GM23338 (cell line): ENCODE results near the gene ZBTB45. TPM values are rescaled to one million over a fixed set of nuclear protein-coding genes. Genes with fewer than 3 reads are reported as not detected.

Source experiments
- ATAC-seq: fragments of 200-7000 bp; cut with Tn5 transposase; 3 replicates; pipeline ENCODE4 v1.9.1; 2020
- DNase-seq: peaks from one replicate; pipeline ENCODE4 v3.0.0-alpha.2; 2015; ENCODE audit warnings: low spot score
- H2AFZ ChIP-seq: fragments of 200-600 bp; sonication (generic); 2 replicates; pipeline ENCODE4 v1.8.0; 2016; ENCODE audit warnings: antibody characterized with exemption, mild to moderate bottlenecking, moderate library complexity
- H3F3A ChIP-seq: fragments of 200-600 bp; sonication (generic); replicated peaks from 2 replicates; pipeline ENCODE4 v1.8.0; 2017; ENCODE audit warnings: antibody characterized with exemption, mixed run types, low read depth
- H3K27ac ChIP-seq: fragments of 200-600 bp; sonication (generic); 2 replicates; pipeline ENCODE4 v1.6.1; 2016; ENCODE audit warnings: low read depth
- H3K27me3 ChIP-seq: fragments of 200-600 bp; sonication (generic); 2 replicates; pipeline ENCODE4 v1.8.0; 2016; ENCODE audit warnings: mild to moderate bottlenecking, mixed run types, moderate library complexity; ENCODE audit not compliant: insufficient read depth
- H3K36me3 ChIP-seq: fragments of 200-600 bp; sonication (generic); 2 replicates; pipeline ENCODE4 v1.8.0; 2016; ENCODE audit warnings: mild to moderate bottlenecking; ENCODE audit not compliant: insufficient read depth
- H3K4me1 ChIP-seq: fragments of 200-600 bp; sonication (generic); 2 replicates; pipeline ENCODE4 v1.8.0; 2016; ENCODE audit warnings: mild to moderate bottlenecking, moderate library complexity; ENCODE audit not compliant: insufficient read depth
- H3K4me2 ChIP-seq: fragments of 200-600 bp; sonication (generic); 2 replicates; pipeline ENCODE4 v1.7.1; 2017; ENCODE audit warnings: mixed run types
- H3K4me3 ChIP-seq: fragments of 200-600 bp; sonication (generic); 2 replicates; pipeline ENCODE4 v1.6.1; 2016; ENCODE audit warnings: mixed run types
- H3K79me2 ChIP-seq: fragments of 200-600 bp; sonication (generic); replicated peaks from 2 replicates; pipeline ENCODE4 v1.8.0; 2017; ENCODE audit warnings: mild to moderate bottlenecking; ENCODE audit not compliant: insufficient read depth
- H3K9me2 ChIP-seq: fragments of 200-600 bp; sonication (generic); 2 replicates; pipeline ENCODE4 v1.8.0; 2017; ENCODE audit not compliant: insufficient read depth
- H4K20me1 ChIP-seq: fragments of 200-600 bp; sonication (generic); replicated peaks from 2 replicates; pipeline ENCODE4 v1.8.0; 2017; ENCODE audit warnings: mild to moderate bottlenecking; ENCODE audit not compliant: insufficient read depth
- H3K27ac Mint-ChIP-seq: 2 replicates; pipeline ENCODE4 v1.8.0; 2020; ENCODE audit warnings: inconsistent platforms, mild to moderate bottlenecking, moderate library complexity, mixed read lengths
- H3K27me3 Mint-ChIP-seq: 3 replicates; pipeline ENCODE4 v1.8.0; 2022; ENCODE audit warnings: low read depth, mild to moderate bottlenecking, moderate library complexity, mixed read lengths, inconsistent platforms; ENCODE audit not compliant: insufficient read depth, poor library complexity
- H3K36me3 Mint-ChIP-seq: 3 replicates; pipeline ENCODE4 v1.8.0; 2021; ENCODE audit warnings: low read depth, mild to moderate bottlenecking, inconsistent platforms, moderate library complexity, mixed read lengths
- H3K4me1 Mint-ChIP-seq: 3 replicates; pipeline ENCODE4 v1.8.0; 2020; ENCODE audit warnings: mild to moderate bottlenecking, inconsistent platforms, mixed read lengths
- H3K4me3 Mint-ChIP-seq: 3 replicates; pipeline ENCODE4 v1.8.0; 2021; ENCODE audit warnings: moderate library complexity, mild to moderate bottlenecking, inconsistent platforms, mixed read lengths
- H3K9me3 Mint-ChIP-seq: 3 replicates; pipeline ENCODE4 v1.8.0; 2020; ENCODE audit warnings: moderate library complexity, mild to moderate bottlenecking, inconsistent platforms, mixed read lengths
- EZH2 ChIP-seq: fragments of 200-600 bp; sonication (generic); IDR thresholded peaks from one replicate; pipeline ENCODE4 v1.8.0; 2017; ENCODE audit warnings: antibody characterized with exemption, mild to moderate bottlenecking, low read depth; ENCODE audit not compliant: unreplicated experiment
- EZH2phosphoT487 ChIP-seq: fragments of 200-600 bp; sonication (generic); IDR thresholded peaks from one replicate; pipeline ENCODE4 v1.8.1; 2018; ENCODE audit warnings: antibody characterized with exemption; ENCODE audit not compliant: unreplicated experiment
- JUNB ChIP-seq: IDR thresholded peaks from one replicate; pipeline ENCODE4 v1.6.1; 2016; ENCODE audit warnings: antibody characterized with exemption; ENCODE audit not compliant: unreplicated experiment
- POLR2AphosphoS5 ChIP-seq: IDR thresholded peaks from 2 replicates; pipeline ENCODE4 v1.6.1; 2016; ENCODE audit warnings: antibody characterized with exemption, low read depth
- REST ChIP-seq: IDR thresholded peaks from one replicate; pipeline ENCODE4 v1.6.1; 2018; ENCODE audit warnings: antibody characterized with exemption; ENCODE audit not compliant: unreplicated experiment
- polyA plus RNA-seq: library from polyadenylated mRNA; unstranded; fragments of >200 nt; fragmentation: Nextera tagmentation; extraction: Ambion mirVana; gene quantifications from 2 replicates; pipeline ENCODE4 v1.2.1, GENCODE V29; 2016
- total RNA-seq: library from RNA; depleted of rRNA; stranded (reverse); fragments of >200 nt; shearing (Covaris generic); gene quantifications from 2 replicates; pipeline ENCODE4 v1.2.3, GENCODE V29; 2014
- TF ChIP-seq, protein P1 (sequence below), 2 experiments: fragments of 200-600 bp in 1 of 2; sonication (generic) in 1 of 2; conservative IDR thresholded peaks; 2 replicates each; pipeline versions ENCODE4 v1.5.1 to v1.6.1; 2016 to 2017; ENCODE audit warnings: antibody characterized with exemption in 2 of 2, low read depth in 2 of 2, mild to moderate bottlenecking in 2 of 2, moderate library complexity in 1 of 2
- TF ChIP-seq, protein P2 (sequence below): fragments of 250-450 bp; sonication (Bioruptor Pico); IDR thresholded peaks from 2 replicates; pipeline ENCODE4 v1.5.0; 2020; ENCODE audit warnings: mild to moderate bottlenecking, moderate library complexity

The ZBTB45 gene
- total and polyA plus RNA-seq, 2 experiments from 2014 or later, result 9.5 to 10.4 TPM

- Histone ChIP-seq H3K79me2 (peaks cover 22% of the 10 kb centered on the region), H3F3A (peaks cover 89% of the 10 kb centered on the region), H3K4me2 (no peak overlapping the region), H3K27me3 (no peaks in the 10 kb centered on the region), H3K36me3 (peaks cover 47% of the 10 kb centered on the region), H3K4me3 (no peak overlapping the region), H3K4me1 (peaks cover 16% of the 10 kb centered on the region), H2AFZ (no peak overlapping the region), H3K9me2 (no peaks in the 10 kb centered on the region), H3K27ac (no peak overlapping the region), H4K20me1 (peaks cover 24% of the 10 kb centered on the region)
- Mint-ChIP-seq H3K36me3 (peaks cover 90% of the 10 kb centered on the region), H3K4me3 (peak overlapping the region; percentile 18; the same call in 1 of the 3 replicates), H3K27me3 (peaks cover 32% of the 10 kb centered on the region), H3K4me1 (peaks cover 34% of the 10 kb centered on the region), H3K27ac (no peak overlapping the region), H3K9me3 (peaks cover 8% of the 10 kb centered on the region; the same call in 2 of the 3 replicates)
- TF ChIP-seq POLR2AphosphoS5 (peak; percentile 48), EZH2phosphoT487 (no peak)
- no peak for ATAC-seq
- no peak for DNase-seq
Observed at GRCh38 chr19:58551577-58552471, 32.2 kb upstream of the ZBTB45 start.

GRCh38 chr19:58551123-58551497 lies 31.5 kb upstream of the ZBTB45 start:
- Histone ChIP-seq H3K4me3 (no peak overlapping the region), H3K4me1 (peaks cover 20% of the 10 kb centered on the region), H3K9me2 (no peaks in the 10 kb centered on the region), H2AFZ (no peak overlapping the region), H3F3A (peaks cover 88% of the 10 kb centered on the region), H4K20me1 (peaks cover 32% of the 10 kb centered on the region), H3K36me3 (peaks cover 51% of the 10 kb centered on the region), H3K27me3 (no peaks in the 10 kb centered on the region), H3K27ac (no peak overlapping the region), H3K4me2 (no peak overlapping the region), H3K79me2 (peaks cover 23% of the 10 kb centered on the region)
- no peak overlapping the region for H3K27ac Mint-ChIP-seq
- peaks cover 35% of the 10 kb centered on the region for H3K4me1 Mint-ChIP-seq
- ATAC-seq (no peak), DNase-seq (no peak)
- H3K36me3 Mint-ChIP-seq, result peaks cover 90% of the 10 kb centered on the region
- peaks cover 8% of the 10 kb centered on the region; the same call in 2 of the 3 replicates for H3K9me3 Mint-ChIP-seq
- H3K4me3 Mint-ChIP-seq, result no peak overlapping the region; the same call in 2 of the 3 replicates
- H3K27me3 Mint-ChIP-seq, result peaks cover 32% of the 10 kb centered on the region
- TF ChIP-seq, protein P1, sequence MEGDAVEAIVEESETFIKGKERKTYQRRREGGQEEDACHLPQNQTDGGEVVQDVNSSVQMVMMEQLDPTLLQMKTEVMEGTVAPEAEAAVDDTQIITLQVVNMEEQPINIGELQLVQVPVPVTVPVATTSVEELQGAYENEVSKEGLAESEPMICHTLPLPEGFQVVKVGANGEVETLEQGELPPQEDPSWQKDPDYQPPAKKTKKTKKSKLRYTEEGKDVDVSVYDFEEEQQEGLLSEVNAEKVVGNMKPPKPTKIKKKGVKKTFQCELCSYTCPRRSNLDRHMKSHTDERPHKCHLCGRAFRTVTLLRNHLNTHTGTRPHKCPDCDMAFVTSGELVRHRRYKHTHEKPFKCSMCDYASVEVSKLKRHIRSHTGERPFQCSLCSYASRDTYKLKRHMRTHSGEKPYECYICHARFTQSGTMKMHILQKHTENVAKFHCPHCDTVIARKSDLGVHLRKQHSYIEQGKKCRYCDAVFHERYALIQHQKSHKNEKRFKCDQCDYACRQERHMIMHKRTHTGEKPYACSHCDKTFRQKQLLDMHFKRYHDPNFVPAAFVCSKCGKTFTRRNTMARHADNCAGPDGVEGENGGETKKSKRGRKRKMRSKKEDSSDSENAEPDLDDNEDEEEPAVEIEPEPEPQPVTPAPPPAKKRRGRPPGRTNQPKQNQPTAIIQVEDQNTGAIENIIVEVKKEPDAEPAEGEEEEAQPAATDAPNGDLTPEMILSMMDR (conservative IDR thresholded peaks at IDR 0.05; ENCODE audit: low read depth in 2 of 2), result no peak
- TF ChIP-seq JUNB, result no peak
- TF ChIP-seq EZH2, result no peak
- no peak for TF ChIP-seq REST
- TF ChIP-seq, protein P2, sequence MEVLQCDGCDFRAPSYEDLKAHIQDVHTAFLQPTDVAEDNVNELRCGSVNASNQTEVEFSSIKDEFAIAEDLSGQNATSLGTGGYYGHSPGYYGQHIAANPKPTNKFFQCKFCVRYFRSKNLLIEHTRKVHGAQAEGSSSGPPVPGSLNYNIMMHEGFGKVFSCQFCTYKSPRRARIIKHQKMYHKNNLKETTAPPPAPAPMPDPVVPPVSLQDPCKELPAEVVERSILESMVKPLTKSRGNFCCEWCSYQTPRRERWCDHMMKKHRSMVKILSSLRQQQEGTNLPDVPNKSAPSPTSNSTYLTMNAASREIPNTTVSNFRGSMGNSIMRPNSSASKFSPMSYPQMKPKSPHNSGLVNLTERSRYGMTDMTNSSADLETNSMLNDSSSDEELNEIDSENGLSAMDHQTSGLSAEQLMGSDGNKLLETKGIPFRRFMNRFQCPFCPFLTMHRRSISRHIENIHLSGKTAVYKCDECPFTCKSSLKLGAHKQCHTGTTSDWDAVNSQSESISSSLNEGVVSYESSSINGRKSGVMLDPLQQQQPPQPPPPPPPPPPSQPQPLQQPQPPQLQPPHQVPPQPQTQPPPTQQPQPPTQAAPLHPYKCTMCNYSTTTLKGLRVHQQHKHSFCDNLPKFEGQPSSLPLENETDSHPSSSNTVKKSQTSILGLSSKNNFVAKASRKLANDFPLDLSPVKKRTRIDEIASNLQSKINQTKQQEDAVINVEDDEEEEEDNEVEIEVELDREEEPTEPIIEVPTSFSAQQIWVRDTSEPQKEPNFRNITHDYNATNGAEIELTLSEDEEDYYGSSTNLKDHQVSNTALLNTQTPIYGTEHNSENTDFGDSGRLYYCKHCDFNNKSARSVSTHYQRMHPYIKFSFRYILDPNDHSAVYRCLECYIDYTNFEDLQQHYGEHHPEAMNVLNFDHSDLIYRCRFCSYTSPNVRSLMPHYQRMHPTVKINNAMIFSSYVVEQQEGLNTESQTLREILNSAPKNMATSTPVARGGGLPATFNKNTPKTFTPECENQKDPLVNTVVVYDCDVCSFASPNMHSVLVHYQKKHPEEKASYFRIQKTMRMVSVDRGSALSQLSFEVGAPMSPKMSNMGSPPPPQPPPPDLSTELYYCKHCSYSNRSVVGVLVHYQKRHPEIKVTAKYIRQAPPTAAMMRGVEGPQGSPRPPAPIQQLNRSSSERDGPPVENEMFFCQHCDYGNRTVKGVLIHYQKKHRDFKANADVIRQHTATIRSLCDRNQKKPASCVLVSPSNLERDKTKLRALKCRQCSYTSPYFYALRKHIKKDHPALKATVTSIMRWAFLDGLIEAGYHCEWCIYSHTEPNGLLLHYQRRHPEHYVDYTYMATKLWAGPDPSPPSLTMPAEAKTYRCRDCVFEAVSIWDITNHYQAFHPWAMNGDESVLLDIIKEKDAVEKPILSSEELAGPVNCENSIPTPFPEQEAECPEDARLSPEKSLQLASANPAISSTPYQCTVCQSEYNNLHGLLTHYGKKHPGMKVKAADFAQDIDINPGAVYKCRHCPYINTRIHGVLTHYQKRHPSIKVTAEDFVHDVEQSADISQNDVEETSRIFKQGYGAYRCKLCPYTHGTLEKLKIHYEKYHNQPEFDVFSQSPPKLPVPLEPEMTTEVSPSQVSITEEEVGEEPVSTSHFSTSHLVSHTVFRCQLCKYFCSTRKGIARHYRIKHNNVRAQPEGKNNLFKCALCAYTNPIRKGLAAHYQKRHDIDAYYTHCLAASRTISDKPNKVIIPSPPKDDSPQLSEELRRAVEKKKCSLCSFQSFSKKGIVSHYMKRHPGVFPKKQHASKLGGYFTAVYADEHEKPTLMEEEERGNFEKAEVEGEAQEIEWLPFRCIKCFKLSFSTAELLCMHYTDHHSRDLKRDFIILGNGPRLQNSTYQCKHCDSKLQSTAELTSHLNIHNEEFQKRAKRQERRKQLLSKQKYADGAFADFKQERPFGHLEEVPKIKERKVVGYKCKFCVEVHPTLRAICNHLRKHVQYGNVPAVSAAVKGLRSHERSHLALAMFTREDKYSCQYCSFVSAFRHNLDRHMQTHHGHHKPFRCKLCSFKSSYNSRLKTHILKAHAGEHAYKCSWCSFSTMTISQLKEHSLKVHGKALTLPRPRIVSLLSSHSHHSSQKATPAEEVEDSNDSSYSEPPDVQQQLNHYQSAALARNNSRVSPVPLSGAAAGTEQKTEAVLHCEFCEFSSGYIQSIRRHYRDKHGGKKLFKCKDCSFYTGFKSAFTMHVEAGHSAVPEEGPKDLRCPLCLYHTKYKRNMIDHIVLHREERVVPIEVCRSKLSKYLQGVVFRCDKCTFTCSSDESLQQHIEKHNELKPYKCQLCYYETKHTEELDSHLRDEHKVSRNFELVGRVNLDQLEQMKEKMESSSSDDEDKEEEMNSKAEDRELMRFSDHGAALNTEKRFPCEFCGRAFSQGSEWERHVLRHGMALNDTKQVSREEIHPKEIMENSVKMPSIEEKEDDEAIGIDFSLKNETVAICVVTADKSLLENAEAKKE (CRISPR knock-in tag), result no peak
